Heart right ventricle (tissue), 16 donors: ENCODE results near the gene RBFOX1. TPM values are rescaled to one million over a fixed set of nuclear protein-coding genes. Genes with fewer than 3 reads are reported as not detected.

Source experiments
- ATAC-seq, 8 donors: fragments of 200-7000 bp; cut with Tn5 transposase; one replicate each; pipeline ENCODE4 v1.9.1; 2020; ENCODE audit warnings: mild to moderate bottlenecking in 8 of 8, moderate library complexity in 8 of 8, moderate number of reproducible peaks in 1 of 8
- DNase-seq, 2 donors: peaks; one replicate each; pipeline ENCODE4 v3.0.0-alpha.2; 2020
- H3K27ac ChIP-seq, 10 donors: fragments of 200-600 bp; sonication (generic) in 2 of 10; one replicate each; pipeline versions ENCODE4 v1.5.0 to v1.8.0; 2020 to 2022; ENCODE audit warnings: mild to moderate bottlenecking in 3 of 10
- H3K27me3 ChIP-seq, 7 donors: fragments of 200-600 bp; one replicate each; pipeline ENCODE4 v1.8.0; 2021 to 2022; ENCODE audit warnings: mild to moderate bottlenecking in 2 of 7
- H3K36me3 ChIP-seq, 9 donors: fragments of 200-600 bp; sonication (generic) in 1 of 9; one replicate each; pipeline versions ENCODE4 v1.5.0 to v1.8.0; 2020 to 2022; ENCODE audit warnings: mild to moderate bottlenecking in 2 of 9
- H3K4me1 ChIP-seq, 9 donors: fragments of 200-600 bp; sonication (generic) in 1 of 9; one replicate each; pipeline versions ENCODE4 v1.5.0 to v1.8.0; 2020 to 2022; ENCODE audit warnings: mild to moderate bottlenecking in 4 of 9
- H3K4me3 ChIP-seq, 10 donors: fragments of 200-600 bp; sonication (generic) in 2 of 10; one replicate each; pipeline versions ENCODE4 v1.5.0 to v1.8.0; 2020 to 2022; ENCODE audit warnings: mild to moderate bottlenecking in 7 of 10, moderate library complexity in 2 of 10
- H3K9me3 ChIP-seq, 11 donors: fragments of 200-600 bp in 10 of 11; sonication (generic) in 2 of 11; one replicate each; pipeline versions ENCODE4 v1.5.0 to v1.8.0; 2013 to 2022; ENCODE audit warnings: mild to moderate bottlenecking in 2 of 11, control low read depth in 1 of 11, moderate library complexity in 1 of 11
- CTCF ChIP-seq, 9 donors: fragments of 200-600 bp; sonication (generic) in 2 of 9; IDR thresholded peaks; one replicate each; pipeline versions ENCODE4 v1.5.0 to v1.8.0; 2021 to 2022; ENCODE audit warnings: antibody characterized with exemption in 9 of 9, mild to moderate bottlenecking in 5 of 9, moderate library complexity in 1 of 9
- WGBS, 2 donors: extraction: QIAGEN DNeasy Blood & Tissue Kit; methylation state at CpG; one replicate each; pipeline ENCODE4 v1.1.7; 2013; ENCODE audit warnings: inconsistent platforms in 1 of 2; 5-methylcytosine and 5-hydroxymethylcytosine counted together
- intact Hi-C, 10 donors: fragments of 100-400 bp; cut with DNase I; formaldehyde crosslinking; loops; one replicate each; pipeline versions ENCODE4 v1.11.1 to v1.14.2; 2022
- polyA plus RNA-seq, 2 donors: library from polyadenylated mRNA; stranded (reverse); fragments of 200-250 nt; gene quantifications; one replicate each; pipeline ENCODE4 v1.2.3, GENCODE V29; 2013
- total RNA-seq, 10 donors: library from RNA; stranded (reverse); fragmentation: NEBNext Ultra II Directional in 3 of 10; extraction: Animal tissue kit (Norgen Biotek cat#: 25700) in 3 of 10; gene quantifications; one replicate each; pipeline versions ENCODE4 v1.2.1 to v1.2.4, GENCODE V29; 2021 to 2023
- donor health status: Arrhythmogenic right ventricular cardiomyopathy.
- donor health status: ischemic (EF 13 %, LVEDD 7.1; RV severe dilation, severe dysfunction).
- donor health status: healthy with polysubstance abuse.
- donor health status: DM: no; HTN: yes; CAD: no.
- donor health status: DM: no; HTN: no; CAD: no.
- donor health status: ischemic (EF 25% LVEDD 6.9; RV normal size, moderate dysfunction).
- donor health status: ischemic (EF 25% LVEDD 5.7; RV mildly dilated, moderate dysfunction).
- donor health status: healthy.
- donor health status: DM: yes; HTN: yes; CAD: no.
- donor health status: Ischemic cardiomyopathy.
- donor health status: ischemic (EF 35%, LVEDD 5.7; RV mildly dilated, moderate dysfunction).
- donor health status: nonischemic (EF 11% LVEDD 7.7; RV severe dilation, severe dysfunction).
- donor health status: DM: yes; HTN: yes; CAD: no.
- donor health status: PGD.
- donor health status: ischemic (EF 29% LVEDD 5.4; RV normal size, mild dysfunction).
- donor health status: nonischemic (EF 23%, LVEDD 6.1; RV moderate dilation, normal function).

RBFOX1 gene
- total and polyA plus RNA-seq, 12 donors, result 11.1 to 82.9 (median 53.4) TPM

DNA sequence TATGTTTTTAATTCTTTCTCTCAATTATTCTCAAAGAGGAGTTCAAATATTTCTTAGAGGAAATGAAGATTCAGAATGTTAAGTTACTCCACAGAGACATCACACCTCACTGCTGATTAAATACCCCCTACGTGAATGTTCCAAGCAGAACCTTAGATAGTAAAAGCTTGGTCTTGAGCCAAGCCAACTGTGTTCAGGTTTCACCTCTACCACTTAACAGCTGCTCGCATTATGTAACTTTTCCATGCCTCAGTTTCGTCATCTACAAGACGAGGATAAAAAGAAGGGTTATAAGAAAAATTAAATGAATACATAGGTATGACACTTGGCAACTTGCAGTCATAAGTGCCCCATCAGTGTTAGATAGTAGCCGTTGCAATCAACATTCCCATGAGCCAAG, 356.2 kb downstream of the RBFOX1 start:
- WGBS, 2 donors, result 39 to 42% methylated on average over 5 of the region's 5 CpGs
- Histone ChIP-seq H3K27ac (no peak overlapping the region), H3K27me3 (no peaks in the 10 kb centered on the region), H3K4me1 (no peaks in the 10 kb centered on the region), H3K4me3 (no peak overlapping the region), H3K9me3 (no peaks in the 10 kb centered on the region), H3K36me3 (no peaks in the 10 kb centered on the region)
- ATAC-seq (no peak), DNase-seq (no peak)
- intact Hi-C loops, result no loop called here
- TF ChIP-seq CTCF (IDR thresholded peaks at IDR 0.05), result no peak

DNA sequence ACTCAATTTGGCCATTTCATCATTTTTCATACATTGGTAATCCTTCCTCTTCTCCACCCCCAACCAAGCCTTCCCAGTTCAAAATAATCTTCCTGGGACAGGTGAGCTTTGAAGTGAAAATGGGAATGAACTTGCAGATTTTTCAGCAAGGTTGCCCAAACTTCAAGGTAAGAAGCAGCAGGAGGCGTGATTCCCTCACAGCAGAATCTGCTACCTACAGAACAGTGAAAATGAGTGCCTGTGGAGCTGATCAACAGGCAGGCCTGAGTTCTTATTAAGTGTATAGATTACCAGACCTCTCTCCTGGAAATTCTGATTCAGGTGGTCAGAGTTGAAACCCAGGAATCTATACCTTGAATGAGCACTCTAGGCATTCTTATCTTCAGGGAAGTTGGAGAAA, 356.6 kb downstream of the RBFOX1 start:
- H3K27me3 ChIP-seq, result no peaks in the 10 kb centered on the region
- no peak for TF ChIP-seq CTCF (IDR thresholded peaks at IDR 0.05)
- 71 to 77% methylated on average over 1 of the region's 1 CpG for WGBS, 2 donors
- H3K4me1 ChIP-seq, result no peaks in the 10 kb centered on the region
- H3K4me3 ChIP-seq, result no peak overlapping the region
- no peaks in the 10 kb centered on the region for H3K36me3 ChIP-seq
- ATAC-seq, result no peak
- no peak for DNase-seq
- intact Hi-C loops, result no loop called here
- H3K27ac ChIP-seq, result no peak overlapping the region
- H3K9me3 ChIP-seq, result no peaks in the 10 kb centered on the region

- no peak for DNase-seq
- no peak for ATAC-seq
- no peak for TF ChIP-seq CTCF (IDR thresholded peaks at IDR 0.05)
- intact Hi-C loops, result no loop called here
- H3K4me1 ChIP-seq, result no peaks in the 10 kb centered on the region
- no peaks in the 10 kb centered on the region for H3K9me3 ChIP-seq
- H3K27ac ChIP-seq, result no peak overlapping the region
- no peaks in the 10 kb centered on the region for H3K36me3 ChIP-seq
- H3K4me3 ChIP-seq, result no peak overlapping the region
- 89 to 94% methylated on average over 4 of the region's 4 CpGs for WGBS, 2 donors
- no peaks in the 10 kb centered on the region for H3K27me3 ChIP-seq
Measured at GRCh38 chr16:7691533-7691932, 358.9 kb downstream of the RBFOX1 start.

GRCh38 chr16:7703672-7704071, 371.0 kb downstream of the RBFOX1 start:
- H3K4me3 ChIP-seq, result no peak overlapping the region
- peaks cover 0 to 5% (median 0%) of the 10 kb centered on the region in 11 donors for H3K9me3 ChIP-seq
- TF ChIP-seq CTCF (IDR thresholded peaks at IDR 0.05), result no peak
- 77 to 86% methylated on average over 3 of the region's 3 CpGs for WGBS, 2 donors
- no peaks in the 10 kb centered on the region for H3K27me3 ChIP-seq
- DNase-seq (no peak), ATAC-seq (no peak)
- intact Hi-C loops, result loop anchor here in 1 of 10 donors (10.0 kb wide), 1 partner anchor 59 kb away; no protein-coding TSS in a partner anchor
- H3K36me3 ChIP-seq, result no peaks in the 10 kb centered on the region
- no peak overlapping the region for H3K27ac ChIP-seq
- H3K4me1 ChIP-seq, result no peaks in the 10 kb centered on the region
